PC-3 (cell line): ENCODE measurements around the gene ABCA3. TPM values are rescaled to one million over a fixed set of nuclear protein-coding genes. Genes with fewer than 3 reads are reported as not detected.

Source experiments
- ATAC-seq: fragments of 200-7000 bp; cut with Tn5 transposase; 2 replicates; pipeline ENCODE4 v1.9.1; 2020; ENCODE audit warnings: mild to moderate bottlenecking, moderate library complexity
- BruUV-seq: library from RNA; stranded (reverse); fragments of 400-500 nt; replicated peaks from 2 replicates; lab custom pipeline; 2021; lab: Mats Ljungman, UMichigan
- CTCF ChIA-PET: fragments of 300-600 bp; sonication (Branson Sonifier 250); formaldehyde crosslinking; loops from one replicate; lab custom pipeline; 2022; ENCODE audit warnings: antibody characterized with exemption; lab: Charles Lee
- POLR2A ChIA-PET: fragments of 300-600 bp; sonication (Branson Sonifier 250); formaldehyde crosslinking; loops from one replicate; lab custom pipeline; 2022; ENCODE audit warnings: antibody characterized with exemption; ENCODE audit not compliant: unreplicated experiment; lab: Charles Lee
- DNase-seq: peaks from one replicate; pipeline ENCODE4 v3.0.0-alpha.2; 2015
- H2AFZ ChIP-seq: fragments of 300-600 bp; sonication (generic); 2 replicates; pipeline ENCODE4 v1.6.0; 2016; ENCODE audit warnings: antibody characterized with exemption, low read length
- H3F3A ChIP-seq: fragments of 300-600 bp; sonication (generic); one replicate; pipeline ENCODE4 v1.6.0; 2017; ENCODE audit warnings: antibody characterized with exemption, low read length, control low read depth, mild to moderate bottlenecking; ENCODE audit not compliant: unreplicated experiment
- H3K27ac ChIP-seq: fragments of 300-600 bp; sonication (generic); 2 replicates; pipeline ENCODE4 v1.5.1; 2016; ENCODE audit warnings: mild to moderate bottlenecking, low read length
- H3K27me3 ChIP-seq: fragments of 300-600 bp; sonication (generic); 2 replicates; pipeline ENCODE4 v1.6.1; 2016; ENCODE audit warnings: low read length, mixed read lengths
- H3K36me3 ChIP-seq: fragments of 300-600 bp; sonication (generic); 2 replicates; pipeline ENCODE4 v1.6.1; 2016; ENCODE audit warnings: low read depth, mixed run types, low read length, mixed read lengths
- H3K4me1 ChIP-seq: fragments of 300-600 bp; sonication (generic); 2 replicates; pipeline ENCODE4 v1.5.1; 2016; ENCODE audit warnings: low read length; ENCODE audit not compliant: insufficient read depth
- H3K4me2 ChIP-seq: fragments of 300-600 bp; sonication (generic); 2 replicates; pipeline ENCODE4 v1.6.0; 2016; ENCODE audit warnings: low read length
- H3K4me3 ChIP-seq: fragments of 300-600 bp; sonication (generic); 2 replicates; pipeline ENCODE4 v1.5.1; 2016; ENCODE audit warnings: mild to moderate bottlenecking, low read length, mixed read lengths
- H3K79me2 ChIP-seq: fragments of 300-600 bp; sonication (generic); 2 replicates; pipeline ENCODE4 v1.6.1; 2017; ENCODE audit warnings: low read length, mixed read lengths
- H3K9ac ChIP-seq: fragments of 300-600 bp; sonication (generic); 2 replicates; pipeline ENCODE4 v1.6.0; 2016; ENCODE audit warnings: mild to moderate bottlenecking, low read length
- H3K9me2 ChIP-seq: fragments of 300-600 bp; sonication (generic); replicated peaks from 2 replicates; pipeline ENCODE4 v1.6.1; 2016; ENCODE audit warnings: mixed run types, low read length, mixed read lengths
- H3K9me3 ChIP-seq: fragments of 300-600 bp; sonication (generic); 2 replicates; pipeline ENCODE4 v1.6.1; 2016; ENCODE audit warnings: low read length, mixed read lengths
- H4K20me1 ChIP-seq: fragments of 300-600 bp; sonication (generic); 2 replicates; pipeline ENCODE4 v1.6.1; 2016; ENCODE audit warnings: low read length, mixed read lengths
- CTCF ChIP-seq: fragments of 300-600 bp; sonication (generic); conservative IDR thresholded peaks from 2 replicates; pipeline ENCODE4 v1.5.1; 2017; ENCODE audit warnings: antibody characterized with exemption, low read depth, mild to moderate bottlenecking, low read length
- EZH2 ChIP-seq: fragments of 300-600 bp; sonication (generic); IDR thresholded peaks from one replicate; pipeline ENCODE4 v1.6.1; 2017; ENCODE audit warnings: antibody characterized with exemption, mild to moderate bottlenecking, low read length; ENCODE audit not compliant: unreplicated experiment
- EZH2phosphoT487 ChIP-seq: fragments of 300-600 bp; sonication (generic); IDR thresholded peaks from 2 replicates; pipeline ENCODE4 v1.6.1; 2018; ENCODE audit warnings: mild to moderate bottlenecking, antibody characterized with exemption, low read length, borderline replicate concordance
- intact Hi-C: fragments of 100-400 bp; cut with micrococcal nuclease; formaldehyde crosslinking; loops from 2 replicates; pipeline ENCODE4 v1.9.0; 2023
- total RNA-seq: library from RNA; depleted of rRNA; stranded (reverse); fragments of >200 nt; gene quantifications from 2 replicates; pipeline ENCODE4 v1.2.3, GENCODE V29; 2014

ABCA3 gene
- total RNA-seq, 1 experiment from 2014 or later: 11.0 TPM

- Histone ChIP-seq H3K27me3 (no peaks in the 10 kb centered on the region), H3K4me3 (no peak overlapping the region), H3K9me3 (no peaks in the 10 kb centered on the region), H3K9me2 (no peaks in the 10 kb centered on the region), H3K27ac (no peak overlapping the region), H3K4me1 (peaks cover 6% of the 10 kb centered on the region), H2AFZ (no peak overlapping the region), H4K20me1 (peaks cover 7% of the 10 kb centered on the region; the same call in 1 of the 2 replicates), H3K79me2 (peaks cover 27% of the 10 kb centered on the region), H3K9ac (no peak overlapping the region), H3K4me2 (no peak overlapping the region), H3K36me3 (no peaks in the 10 kb centered on the region; the same call in 1 of the 2 replicates), H3F3A (no peaks in the 10 kb centered on the region)
- CTCF ChIA-PET: no interaction called here
- POLR2A ChIA-PET: no interaction called here
- DNase-seq (no peak), ATAC-seq (no peak)
- intact Hi-C loops: no loop called here
- no peak for TF ChIP-seq CTCF
- no peak for TF ChIP-seq EZH2
- TF ChIP-seq EZH2phosphoT487: no peak
- no TSS peak for BruUV-seq
These were observed 109.3 kb downstream of the ABCA3 start for GRCh38 chr16:2231016-2231931.

- Histone ChIP-seq H3K79me2 (peaks cover 36% of the 10 kb centered on the region), H3K9me3 (no peaks in the 10 kb centered on the region), H3K36me3 (no peaks in the 10 kb centered on the region; the same call in 1 of the 2 replicates), H2AFZ (no peak overlapping the region), H3K9me2 (no peaks in the 10 kb centered on the region), H3K4me1 (peaks cover 12% of the 10 kb centered on the region), H3K27me3 (no peaks in the 10 kb centered on the region), H3K27ac (no peak overlapping the region), H3K4me3 (no peak overlapping the region), H3K9ac (no peak overlapping the region), H3K4me2 (no peak overlapping the region), H4K20me1 (peaks cover 9% of the 10 kb centered on the region; the same call in 1 of the 2 replicates), H3F3A (no peaks in the 10 kb centered on the region)
- no TSS peak for BruUV-seq
- ChIA-PET POLR2A (no interaction called here), CTCF (no interaction called here)
- intact Hi-C loops: no loop called here
- TF ChIP-seq CTCF (no peak), EZH2phosphoT487 (no peak), EZH2 (no peak)
- ATAC-seq: no peak
- no peak for DNase-seq
These were observed 110.2 kb downstream of the ABCA3 start for GRCh38 chr16:2230376-2230775.
